ENCODE data around the gene TIAM1. TPM values are rescaled to one million over a fixed set of nuclear protein-coding genes. Genes with fewer than 3 reads are reported as not detected.

The TIAM1 gene
- total and polyA plus RNA-seq, 2 donors: 25.8 to 30.5 TPM

DNA sequence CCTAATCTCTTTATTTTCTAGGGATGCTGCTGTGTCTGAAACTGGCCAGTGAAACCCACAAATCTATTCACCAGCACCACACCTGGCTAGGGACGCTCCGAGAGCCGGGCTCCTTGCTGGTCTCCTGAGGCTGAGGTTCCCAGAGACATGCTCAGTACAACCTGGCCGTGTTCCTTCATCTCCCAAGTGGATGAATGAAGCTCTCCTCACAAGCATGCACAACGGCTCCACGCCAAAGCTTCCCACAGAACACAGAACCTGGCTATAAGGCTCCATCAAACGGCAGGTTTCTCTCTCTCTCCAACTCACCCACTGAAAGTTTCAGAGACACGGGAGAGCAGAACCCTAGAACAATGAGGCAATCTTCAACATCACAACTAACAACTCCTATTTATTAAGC is 82.3 kb downstream of the TIAM1 start:
- DNase-seq (ENCODE audit: low read depth in 6 of 9, low spot score in 9 of 9): no peak
- H3K9me3 ChIP-seq (ENCODE audit: control insufficient read depth in 2 of 2, insufficient read depth in 1 of 2, low read length in 1 of 2): no peaks in the 10 kb centered on the region
- H3K4me1 ChIP-seq (ENCODE audit: control insufficient read depth in 2 of 2, insufficient read depth in 2 of 2, low read length in 2 of 2): peaks cover 6 to 17% of the 10 kb centered on the region in 2 donors
- H3K36me3 ChIP-seq (ENCODE audit: control insufficient read depth in 2 of 2, insufficient read depth in 2 of 2, low read length in 1 of 2): peaks cover 0 to 9% of the 10 kb centered on the region in 2 donors
- no peak overlapping the region for H3K4me3 ChIP-seq (ENCODE audit: low read length in 2 of 2)
- 98% methylated on average over 8 of the region's 8 CpGs for WGBS
- H3K27me3 ChIP-seq (ENCODE audit: control insufficient read depth in 2 of 2, insufficient read depth in 1 of 2, low read length in 1 of 2): no peaks in the 10 kb centered on the region
- no peak overlapping the region for H3K27ac ChIP-seq (ENCODE audit: low read depth in 1 of 2, low read length in 1 of 2)

DNA sequence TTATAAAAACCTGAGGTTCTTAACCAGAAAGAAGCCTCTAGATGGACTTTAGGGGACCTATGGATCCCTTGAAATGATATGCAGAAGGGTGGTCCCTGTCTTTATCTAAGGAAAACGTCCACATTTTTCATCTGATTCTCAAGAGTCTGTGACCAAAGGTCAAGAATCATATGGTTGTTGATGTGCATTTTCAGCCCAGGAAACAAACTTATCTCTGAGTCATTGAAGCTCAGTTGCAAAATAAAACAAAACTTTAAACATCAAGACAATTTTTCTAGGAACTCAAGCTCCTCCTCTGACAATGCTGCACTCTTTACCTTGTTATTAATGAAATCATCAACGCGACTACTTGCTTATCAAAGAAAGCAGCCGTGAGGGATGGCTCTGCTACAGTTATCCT is 83.3 kb downstream of the TIAM1 start:
- Histone ChIP-seq H3K4me3 (ENCODE audit: low read length in 2 of 2) (no peak overlapping the region), H3K27ac (ENCODE audit: low read depth in 1 of 2, low read length in 1 of 2) (no peak overlapping the region), H3K36me3 (ENCODE audit: control insufficient read depth in 2 of 2, insufficient read depth in 2 of 2, low read length in 1 of 2) (peaks cover 0 to 5% of the 10 kb centered on the region in 2 donors), H3K9me3 (ENCODE audit: control insufficient read depth in 2 of 2, insufficient read depth in 1 of 2, low read length in 1 of 2) (no peaks in the 10 kb centered on the region), H3K4me1 (ENCODE audit: control insufficient read depth in 2 of 2, insufficient read depth in 2 of 2, low read length in 2 of 2) (peaks cover 2 to 8% of the 10 kb centered on the region in 2 donors), H3K27me3 (ENCODE audit: control insufficient read depth in 2 of 2, insufficient read depth in 1 of 2, low read length in 1 of 2) (no peaks in the 10 kb centered on the region)
- WGBS: 97% methylated on average over 4 of the region's 4 CpGs
- no peak for DNase-seq (ENCODE audit: low read depth in 6 of 9, low spot score in 9 of 9)

DNA sequence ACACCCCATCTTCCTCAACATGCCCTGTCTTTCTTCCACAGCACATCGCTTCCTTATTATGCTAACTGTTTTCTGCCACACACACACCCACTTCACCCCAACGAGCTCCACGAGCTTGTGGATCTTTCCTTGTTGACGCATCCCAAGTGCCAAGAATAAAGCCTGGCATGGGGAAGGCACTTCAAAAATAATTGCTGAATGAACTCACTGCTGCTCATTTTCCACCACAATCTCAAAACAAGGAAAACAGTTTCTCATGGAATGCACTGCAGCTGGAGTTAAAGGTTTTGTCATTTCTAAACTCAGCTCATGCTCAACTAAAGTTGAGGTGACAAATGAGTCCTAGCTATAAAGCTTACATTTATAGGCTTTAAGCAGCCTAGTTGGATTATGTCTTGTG is 86.0 kb downstream of the TIAM1 start:
- WGBS: 98% methylated on average over 4 of the region's 4 CpGs
- Histone ChIP-seq H3K36me3 (ENCODE audit: control insufficient read depth in 2 of 2, insufficient read depth in 2 of 2, low read length in 1 of 2) (peaks cover 0 to 3% of the 10 kb centered on the region in 2 donors), H3K27ac (ENCODE audit: low read depth in 1 of 2, low read length in 1 of 2) (no peak overlapping the region), H3K9me3 (ENCODE audit: control insufficient read depth in 2 of 2, insufficient read depth in 1 of 2, low read length in 1 of 2) (no peaks in the 10 kb centered on the region), H3K4me3 (ENCODE audit: low read length in 2 of 2) (no peak overlapping the region), H3K27me3 (ENCODE audit: control insufficient read depth in 2 of 2, insufficient read depth in 1 of 2, low read length in 1 of 2) (no peaks in the 10 kb centered on the region), H3K4me1 (ENCODE audit: control insufficient read depth in 2 of 2, insufficient read depth in 2 of 2, low read length in 2 of 2) (no peaks in the 10 kb centered on the region)
- no peak for DNase-seq (ENCODE audit: low read depth in 6 of 9, low spot score in 9 of 9)

DNA sequence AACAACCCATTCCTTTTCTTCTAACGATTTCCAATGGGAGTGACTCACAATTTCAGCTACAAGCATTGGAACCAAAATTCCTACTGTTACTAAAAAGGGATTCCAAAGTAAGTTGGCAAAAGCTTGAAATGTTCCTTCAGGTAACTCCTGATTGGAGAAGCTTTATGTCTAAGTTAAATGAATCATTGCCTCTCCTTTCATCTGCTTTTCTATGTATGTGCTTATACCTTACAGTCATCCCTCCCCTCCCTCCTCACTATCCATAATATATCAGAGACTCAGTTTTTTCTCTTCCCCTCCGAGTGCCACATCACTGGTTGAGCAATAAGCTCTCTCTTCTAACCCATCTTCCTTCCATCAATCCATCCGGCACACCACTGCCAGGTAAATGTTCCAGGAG is 86.8 kb downstream of the TIAM1 start:
- H3K4me1 ChIP-seq (ENCODE audit: control insufficient read depth in 2 of 2, insufficient read depth in 2 of 2, low read length in 2 of 2): no peaks in the 10 kb centered on the region
- no peak overlapping the region for H3K27ac ChIP-seq (ENCODE audit: low read depth in 1 of 2, low read length in 1 of 2)
- no peaks in the 10 kb centered on the region for H3K27me3 ChIP-seq (ENCODE audit: control insufficient read depth in 2 of 2, insufficient read depth in 1 of 2, low read length in 1 of 2)
- H3K9me3 ChIP-seq (ENCODE audit: control insufficient read depth in 2 of 2, insufficient read depth in 1 of 2, low read length in 1 of 2): no peaks in the 10 kb centered on the region
- WGBS: 96% methylated on average over 3 of the region's 3 CpGs
- no peak overlapping the region for H3K4me3 ChIP-seq (ENCODE audit: low read length in 2 of 2)
- DNase-seq (ENCODE audit: low read depth in 6 of 9, low spot score in 9 of 9): no peak
- H3K36me3 ChIP-seq (ENCODE audit: control insufficient read depth in 2 of 2, insufficient read depth in 2 of 2, low read length in 1 of 2): peaks cover 0 to 3% of the 10 kb centered on the region in 2 donors

DNA sequence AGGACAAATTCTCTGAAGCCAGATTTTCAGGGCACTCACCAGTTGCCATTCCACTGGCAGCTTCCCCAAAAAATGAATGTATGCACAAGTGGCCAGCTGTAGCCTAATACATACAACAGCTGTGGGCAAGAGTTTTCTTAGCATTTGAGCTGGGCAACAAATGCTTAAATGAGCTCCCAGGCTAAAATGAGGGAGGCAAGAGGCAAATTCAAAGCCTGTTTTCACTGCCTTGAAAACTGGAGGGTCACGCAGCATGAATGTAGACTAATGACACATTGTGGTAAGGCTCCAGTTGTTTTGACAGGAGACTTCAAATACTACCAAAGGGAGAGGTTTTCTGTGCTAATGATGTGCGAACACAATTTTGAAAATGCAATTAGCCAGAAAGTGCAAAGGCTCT is 88.2 kb downstream of the TIAM1 start:
- H3K27ac ChIP-seq (ENCODE audit: low read depth in 1 of 2, low read length in 1 of 2): no peak overlapping the region
- 95% methylated on average over 2 of the region's 2 CpGs for WGBS
- no peaks in the 10 kb centered on the region for H3K9me3 ChIP-seq (ENCODE audit: control insufficient read depth in 2 of 2, insufficient read depth in 1 of 2, low read length in 1 of 2)
- no peaks in the 10 kb centered on the region for H3K27me3 ChIP-seq (ENCODE audit: control insufficient read depth in 2 of 2, insufficient read depth in 1 of 2, low read length in 1 of 2)
- no peak for DNase-seq (ENCODE audit: low read depth in 6 of 9, low spot score in 9 of 9)
- H3K4me3 ChIP-seq (ENCODE audit: low read length in 2 of 2): no peak overlapping the region
- peaks cover 0 to 8% of the 10 kb centered on the region in 2 donors for H3K36me3 ChIP-seq (ENCODE audit: control insufficient read depth in 2 of 2, insufficient read depth in 2 of 2, low read length in 1 of 2)
- no peaks in the 10 kb centered on the region for H3K4me1 ChIP-seq (ENCODE audit: control insufficient read depth in 2 of 2, insufficient read depth in 2 of 2, low read length in 2 of 2)

DNA sequence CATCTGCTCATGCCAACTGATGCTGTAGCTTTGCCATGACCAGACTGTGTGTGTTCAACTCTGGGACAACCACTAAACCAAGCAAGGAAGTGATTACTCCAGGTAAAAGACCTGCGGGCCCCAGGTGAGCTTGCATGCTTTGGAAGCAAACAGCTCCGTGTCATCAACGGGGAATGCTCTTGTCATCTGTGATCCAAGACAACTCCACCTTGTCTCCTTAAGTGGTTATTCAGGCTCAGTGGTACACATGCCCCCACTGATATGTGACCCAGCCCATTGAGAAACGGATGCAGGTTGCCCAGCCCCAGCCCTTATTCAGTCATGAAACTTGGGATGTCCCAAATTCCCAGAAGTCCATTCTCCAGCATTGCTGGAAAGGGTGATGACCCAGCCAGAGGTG is 89.0 kb downstream of the TIAM1 start:
- no peak overlapping the region for H3K4me3 ChIP-seq (ENCODE audit: low read length in 2 of 2)

DNA sequence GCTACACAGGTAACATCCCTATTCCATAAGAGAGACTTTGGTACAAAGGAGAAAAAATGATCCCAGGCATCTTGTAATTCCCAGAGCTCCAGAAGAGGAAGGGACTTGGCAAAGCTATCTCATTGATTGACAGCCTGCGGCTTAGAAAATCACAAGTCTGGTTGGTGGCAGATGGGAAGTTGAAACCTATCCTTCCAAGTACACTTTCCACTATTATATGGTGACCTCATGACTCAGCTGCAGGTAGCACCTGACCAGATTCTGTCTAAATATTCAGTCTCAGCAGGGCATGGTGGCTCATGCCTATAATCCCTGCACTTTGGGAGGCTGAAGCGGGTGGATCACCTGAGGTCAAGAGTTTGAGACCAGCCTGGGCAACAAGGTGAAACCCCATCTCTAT is 89.9 kb downstream of the TIAM1 start:
- Histone ChIP-seq H3K36me3 (ENCODE audit: control insufficient read depth in 2 of 2, insufficient read depth in 2 of 2, low read length in 1 of 2) (peaks cover 0 to 8% of the 10 kb centered on the region in 2 donors), H3K4me1 (ENCODE audit: control insufficient read depth in 2 of 2, insufficient read depth in 2 of 2, low read length in 2 of 2) (no peaks in the 10 kb centered on the region), H3K4me3 (ENCODE audit: low read length in 2 of 2) (no peak overlapping the region), H3K9me3 (ENCODE audit: control insufficient read depth in 2 of 2, insufficient read depth in 1 of 2, low read length in 1 of 2) (no peaks in the 10 kb centered on the region), H3K27me3 (ENCODE audit: control insufficient read depth in 2 of 2, insufficient read depth in 1 of 2, low read length in 1 of 2) (no peaks in the 10 kb centered on the region), H3K27ac (ENCODE audit: low read depth in 1 of 2, low read length in 1 of 2) (no peak overlapping the region)
- WGBS: 97% methylated on average over 2 of the region's 2 CpGs
- DNase-seq (ENCODE audit: low read depth in 6 of 9, low spot score in 9 of 9): no peak

More for the DNA sequence above, 89.0 kb downstream of the TIAM1 start:
- Histone ChIP-seq H3K9me3 (ENCODE audit: control insufficient read depth in 2 of 2, insufficient read depth in 1 of 2, low read length in 1 of 2) (no peaks in the 10 kb centered on the region), H3K4me1 (ENCODE audit: control insufficient read depth in 2 of 2, insufficient read depth in 2 of 2, low read length in 2 of 2) (no peaks in the 10 kb centered on the region), H3K36me3 (ENCODE audit: control insufficient read depth in 2 of 2, insufficient read depth in 2 of 2, low read length in 1 of 2) (peaks cover 0 to 8% of the 10 kb centered on the region in 2 donors), H3K27ac (ENCODE audit: low read depth in 1 of 2, low read length in 1 of 2) (no peak overlapping the region), H3K27me3 (ENCODE audit: control insufficient read depth in 2 of 2, insufficient read depth in 1 of 2, low read length in 1 of 2) (no peaks in the 10 kb centered on the region)
- 97% methylated on average over 4 of the region's 4 CpGs for WGBS
- no peak for DNase-seq (ENCODE audit: low read depth in 6 of 9, low spot score in 9 of 9)

DNA sequence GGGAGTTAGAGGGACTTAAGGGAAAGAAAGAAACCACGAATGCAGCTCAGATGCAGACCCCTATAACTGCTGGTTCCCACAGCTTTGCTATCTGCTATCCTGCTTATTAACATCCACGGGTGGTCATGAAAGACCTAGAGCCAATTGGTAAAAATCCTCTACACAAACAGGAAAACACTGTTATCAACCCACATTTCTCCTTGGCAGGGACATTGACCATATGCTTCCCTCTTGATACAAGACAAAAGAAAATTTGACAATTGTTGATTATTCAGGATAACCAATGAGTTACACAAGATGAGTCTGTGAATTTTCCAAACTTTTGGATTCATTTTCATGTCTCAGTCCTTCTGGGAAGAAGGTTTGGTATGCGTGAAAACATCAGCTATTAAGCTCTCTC is 90.4 kb downstream of the TIAM1 start:
- H3K27me3 ChIP-seq (ENCODE audit: control insufficient read depth in 2 of 2, insufficient read depth in 1 of 2, low read length in 1 of 2): no peaks in the 10 kb centered on the region
- DNase-seq (ENCODE audit: low read depth in 6 of 9, low spot score in 9 of 9): no peak
- peaks cover 2 to 8% of the 10 kb centered on the region in 2 donors for H3K36me3 ChIP-seq (ENCODE audit: control insufficient read depth in 2 of 2, insufficient read depth in 2 of 2, low read length in 1 of 2)
- WGBS: 92% methylated on average over 3 of the region's 3 CpGs
- peaks cover 0 to under 1% of the 10 kb centered on the region in 2 donors for H3K4me1 ChIP-seq (ENCODE audit: control insufficient read depth in 2 of 2, insufficient read depth in 2 of 2, low read length in 2 of 2)
- H3K9me3 ChIP-seq (ENCODE audit: control insufficient read depth in 2 of 2, insufficient read depth in 1 of 2, low read length in 1 of 2): no peaks in the 10 kb centered on the region
- no peak overlapping the region for H3K27ac ChIP-seq (ENCODE audit: low read depth in 1 of 2, low read length in 1 of 2)
- H3K4me3 ChIP-seq (ENCODE audit: low read length in 2 of 2): no peak overlapping the region

DNA sequence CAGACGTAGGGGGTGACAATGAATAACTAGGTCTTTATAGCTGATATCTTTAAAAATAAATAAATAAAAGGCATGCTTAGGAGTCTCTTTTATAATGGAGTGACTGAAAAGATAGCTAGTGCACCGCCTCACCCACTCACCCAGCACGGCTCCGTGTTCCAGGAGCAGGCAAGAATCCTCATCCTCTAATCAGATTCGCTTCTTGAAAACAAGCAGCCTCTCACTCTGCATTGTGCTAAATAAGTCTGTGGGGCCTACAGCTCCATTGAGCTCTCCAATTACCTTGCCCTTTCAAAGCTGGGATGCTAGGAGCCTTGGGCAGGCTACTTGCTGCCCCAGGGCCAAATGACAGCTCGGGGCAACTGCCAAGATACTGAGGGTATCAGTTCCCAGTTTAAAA is 91.5 kb downstream of the TIAM1 start:
- Histone ChIP-seq H3K4me1 (ENCODE audit: control insufficient read depth in 2 of 2, insufficient read depth in 2 of 2, low read length in 2 of 2) (peaks cover 0 to 3% of the 10 kb centered on the region in 2 donors), H3K36me3 (ENCODE audit: control insufficient read depth in 2 of 2, insufficient read depth in 2 of 2, low read length in 1 of 2) (peaks cover 2 to 8% of the 10 kb centered on the region in 2 donors), H3K27ac (ENCODE audit: low read depth in 1 of 2, low read length in 1 of 2) (no peak overlapping the region), H3K27me3 (ENCODE audit: control insufficient read depth in 2 of 2, insufficient read depth in 1 of 2, low read length in 1 of 2) (no peaks in the 10 kb centered on the region), H3K4me3 (ENCODE audit: low read length in 2 of 2) (no peak overlapping the region), H3K9me3 (ENCODE audit: control insufficient read depth in 2 of 2, insufficient read depth in 1 of 2, low read length in 1 of 2) (no peaks in the 10 kb centered on the region)
- 96% methylated on average over 6 of the region's 6 CpGs for WGBS
- no peak for DNase-seq (ENCODE audit: low read depth in 6 of 9, low spot score in 9 of 9)

DNA sequence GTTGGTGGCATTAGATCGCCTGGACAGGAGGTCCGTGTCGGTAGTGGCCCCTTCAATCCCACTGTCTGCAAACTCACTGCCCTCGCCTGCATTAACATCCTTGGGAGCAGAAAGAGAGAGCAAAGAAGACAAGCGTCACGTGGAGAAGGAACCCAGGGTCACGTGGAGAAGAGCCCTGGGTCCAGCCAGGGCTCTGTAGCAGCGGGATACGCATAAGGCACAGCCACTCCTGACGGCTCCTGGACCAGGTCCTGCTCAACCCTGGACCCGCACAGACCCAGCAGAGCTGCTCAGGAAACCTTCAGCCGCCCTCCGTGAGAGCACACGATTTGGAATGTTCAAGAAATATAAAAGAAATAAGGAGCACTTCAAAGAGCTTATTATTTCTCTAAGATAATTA is 92.0 kb downstream of the TIAM1 start:
- WGBS: 97% methylated on average over 14 of the region's 14 CpGs
- Histone ChIP-seq H3K9me3 (ENCODE audit: control insufficient read depth in 2 of 2, insufficient read depth in 1 of 2, low read length in 1 of 2) (no peaks in the 10 kb centered on the region), H3K4me1 (ENCODE audit: control insufficient read depth in 2 of 2, insufficient read depth in 2 of 2, low read length in 2 of 2) (peaks cover 0 to 3% of the 10 kb centered on the region in 2 donors), H3K27ac (ENCODE audit: low read depth in 1 of 2, low read length in 1 of 2) (no peak overlapping the region), H3K4me3 (ENCODE audit: low read length in 2 of 2) (no peak overlapping the region), H3K36me3 (ENCODE audit: control insufficient read depth in 2 of 2, insufficient read depth in 2 of 2, low read length in 1 of 2) (peaks cover 2 to 8% of the 10 kb centered on the region in 2 donors), H3K27me3 (ENCODE audit: control insufficient read depth in 2 of 2, insufficient read depth in 1 of 2, low read length in 1 of 2) (no peaks in the 10 kb centered on the region)
- DNase-seq (ENCODE audit: low read depth in 6 of 9, low spot score in 9 of 9): no peak

All from thymus (tissue), 11 donors.